ENCODE data around the gene KRT72.

The KRT72 gene

DNA sequence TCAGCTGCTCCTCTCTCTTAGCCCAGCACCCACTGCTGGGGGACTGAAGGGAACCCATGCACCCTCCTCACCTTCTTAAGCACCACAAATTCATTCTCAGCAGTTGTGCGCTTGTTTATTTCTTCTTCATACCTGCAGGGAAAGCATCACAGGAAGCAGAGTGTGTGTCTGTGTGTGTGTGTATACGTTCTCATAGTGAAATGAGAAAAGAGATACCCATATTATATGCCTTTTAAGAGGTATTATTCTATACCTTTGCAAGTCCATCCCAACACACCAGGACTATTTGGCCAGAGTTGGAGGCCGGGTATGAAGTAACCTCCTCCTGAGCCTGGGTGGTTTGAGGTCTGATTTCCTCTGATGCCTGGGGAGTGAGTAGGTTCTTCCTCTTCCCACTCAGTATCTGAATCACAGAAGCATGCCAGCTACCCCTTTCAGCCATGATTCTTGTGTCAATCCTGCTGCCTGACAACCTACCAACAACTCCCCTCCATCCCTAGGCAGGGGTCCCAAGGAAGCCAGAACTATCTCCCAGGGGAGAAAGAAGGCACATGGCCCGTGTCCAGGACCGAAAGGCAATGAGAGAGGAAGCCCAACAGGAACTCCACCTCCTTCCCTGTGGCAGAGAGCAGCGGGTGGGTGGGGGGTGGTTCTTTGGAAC lies 14.1 kb upstream of the KRT72 start:
- TF ChIP-seq POLR2AphosphoS5 (IDR thresholded peaks at IDR 0.05; ENCODE audit: low read depth, low read length): no peak
- TF ChIP-seq SIN3A (IDR thresholded peaks at IDR 0.05; ENCODE audit: borderline replicate concordance, insufficient read depth, low read length): no peak
- TF ChIP-seq, protein P1, sequence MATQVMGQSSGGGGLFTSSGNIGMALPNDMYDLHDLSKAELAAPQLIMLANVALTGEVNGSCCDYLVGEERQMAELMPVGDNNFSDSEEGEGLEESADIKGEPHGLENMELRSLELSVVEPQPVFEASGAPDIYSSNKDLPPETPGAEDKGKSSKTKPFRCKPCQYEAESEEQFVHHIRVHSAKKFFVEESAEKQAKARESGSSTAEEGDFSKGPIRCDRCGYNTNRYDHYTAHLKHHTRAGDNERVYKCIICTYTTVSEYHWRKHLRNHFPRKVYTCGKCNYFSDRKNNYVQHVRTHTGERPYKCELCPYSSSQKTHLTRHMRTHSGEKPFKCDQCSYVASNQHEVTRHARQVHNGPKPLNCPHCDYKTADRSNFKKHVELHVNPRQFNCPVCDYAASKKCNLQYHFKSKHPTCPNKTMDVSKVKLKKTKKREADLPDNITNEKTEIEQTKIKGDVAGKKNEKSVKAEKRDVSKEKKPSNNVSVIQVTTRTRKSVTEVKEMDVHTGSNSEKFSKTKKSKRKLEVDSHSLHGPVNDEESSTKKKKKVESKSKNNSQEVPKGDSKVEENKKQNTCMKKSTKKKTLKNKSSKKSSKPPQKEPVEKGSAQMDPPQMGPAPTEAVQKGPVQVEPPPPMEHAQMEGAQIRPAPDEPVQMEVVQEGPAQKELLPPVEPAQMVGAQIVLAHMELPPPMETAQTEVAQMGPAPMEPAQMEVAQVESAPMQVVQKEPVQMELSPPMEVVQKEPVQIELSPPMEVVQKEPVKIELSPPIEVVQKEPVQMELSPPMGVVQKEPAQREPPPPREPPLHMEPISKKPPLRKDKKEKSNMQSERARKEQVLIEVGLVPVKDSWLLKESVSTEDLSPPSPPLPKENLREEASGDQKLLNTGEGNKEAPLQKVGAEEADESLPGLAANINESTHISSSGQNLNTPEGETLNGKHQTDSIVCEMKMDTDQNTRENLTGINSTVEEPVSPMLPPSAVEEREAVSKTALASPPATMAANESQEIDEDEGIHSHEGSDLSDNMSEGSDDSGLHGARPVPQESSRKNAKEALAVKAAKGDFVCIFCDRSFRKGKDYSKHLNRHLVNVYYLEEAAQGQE (IDR thresholded peaks at IDR 0.05; ENCODE audit: insufficient read depth in 1 of 2, low read depth in 2 of 2, low read length in 2 of 2): no peak
- no peak for TF ChIP-seq FOXP2 (optimal IDR thresholded peaks at IDR 0.05; ENCODE audit: borderline replicate concordance, extremely low read depth, extremely low read length, insufficient read depth)
- no peak for TF ChIP-seq TAF1 (IDR thresholded peaks at IDR 0.05; ENCODE audit: borderline replicate concordance, insufficient read depth, low read length)

DNA sequence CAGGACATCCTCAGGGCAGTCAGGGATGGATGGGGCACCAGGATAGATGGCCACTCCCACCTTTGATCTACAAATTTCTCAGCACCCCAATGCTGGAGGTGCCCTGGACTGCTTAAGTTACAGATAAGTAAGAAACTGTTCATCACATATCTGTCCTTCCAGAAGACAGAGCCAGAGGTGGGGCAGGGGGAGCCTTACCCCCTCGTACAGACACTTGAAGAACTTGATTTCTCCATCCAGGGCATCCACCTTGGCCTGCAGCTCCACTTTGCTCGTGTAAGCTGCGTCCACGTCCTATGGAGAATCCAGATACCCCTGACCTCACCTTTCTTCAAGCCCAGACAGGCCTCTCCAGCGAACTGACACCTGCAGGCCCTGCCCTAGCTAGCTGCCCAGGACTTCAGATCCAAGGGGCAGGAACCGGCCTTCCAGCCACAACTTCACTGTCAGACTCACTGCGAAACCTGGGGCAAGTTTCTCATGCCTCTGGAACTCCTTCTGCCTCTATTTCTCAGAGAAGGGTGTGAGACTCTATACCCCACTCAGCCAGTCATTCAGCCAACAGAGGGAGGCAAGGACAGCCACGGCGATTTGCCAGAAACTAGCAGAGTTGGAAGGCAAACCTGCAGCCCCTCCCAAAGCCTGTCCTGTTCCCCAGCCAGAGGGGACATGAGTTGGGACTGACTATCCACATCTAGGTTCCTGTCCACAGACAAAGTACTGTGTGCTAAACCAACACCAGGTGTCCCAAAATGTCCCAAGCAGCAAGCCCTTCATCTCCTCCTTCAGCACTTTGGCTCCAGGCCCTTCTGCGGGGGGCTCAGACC lies 13.3 kb upstream of the KRT72 start:
- TF ChIP-seq FOXP2 (optimal IDR thresholded peaks at IDR 0.05; ENCODE audit: borderline replicate concordance, extremely low read depth, extremely low read length, insufficient read depth) (no peak), POLR2AphosphoS5 (IDR thresholded peaks at IDR 0.05; ENCODE audit: low read depth, low read length) (no peak), TAF1 (IDR thresholded peaks at IDR 0.05; ENCODE audit: borderline replicate concordance, insufficient read depth, low read length) (no peak), SIN3A (IDR thresholded peaks at IDR 0.05; ENCODE audit: borderline replicate concordance, insufficient read depth, low read length) (no peak)
- TF ChIP-seq, protein P1 (IDR thresholded peaks at IDR 0.05; ENCODE audit: insufficient read depth in 1 of 2, low read depth in 2 of 2, low read length in 2 of 2): no peak

DNA sequence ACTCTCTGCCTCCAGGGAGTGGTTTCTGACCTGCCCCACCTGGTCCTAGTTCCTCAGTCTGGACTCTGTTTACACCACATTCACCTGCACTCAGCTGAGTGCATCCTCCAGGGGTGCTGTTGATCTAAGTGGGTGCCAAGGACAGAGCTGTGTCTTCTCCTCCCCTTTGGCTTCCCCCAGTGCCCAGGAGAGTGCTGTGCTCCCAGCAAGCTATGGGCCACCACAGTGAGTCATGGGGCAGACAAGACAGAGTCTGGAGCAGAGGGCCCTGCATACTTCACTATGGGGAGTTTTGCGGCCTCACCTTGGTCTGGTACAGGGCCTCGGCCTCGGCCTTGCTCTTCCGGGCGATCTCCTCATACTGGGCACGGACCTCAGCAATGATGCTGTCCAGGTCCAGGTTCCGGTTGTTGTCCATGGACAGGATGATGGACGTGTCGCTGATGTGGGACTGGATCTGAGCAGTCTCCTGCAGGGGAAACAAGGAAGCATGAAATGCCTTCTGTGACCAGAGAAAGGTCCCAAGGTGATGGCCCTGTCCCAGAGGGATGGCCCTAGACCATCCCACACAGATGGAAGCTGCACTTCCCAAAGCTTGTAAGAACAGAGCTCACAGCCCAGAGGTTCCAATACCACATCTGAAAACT lies 12.2 kb upstream of the KRT72 start:
- no peak for TF ChIP-seq SIN3A (IDR thresholded peaks at IDR 0.05; ENCODE audit: borderline replicate concordance, insufficient read depth, low read length)
- TF ChIP-seq POLR2AphosphoS5 (IDR thresholded peaks at IDR 0.05; ENCODE audit: low read depth, low read length): no peak
- TF ChIP-seq, protein P1 (IDR thresholded peaks at IDR 0.05; ENCODE audit: insufficient read depth in 1 of 2, low read depth in 2 of 2, low read length in 2 of 2): no peak
- TF ChIP-seq FOXP2 (optimal IDR thresholded peaks at IDR 0.05; ENCODE audit: borderline replicate concordance, extremely low read depth, extremely low read length, insufficient read depth): no peak
- no peak for TF ChIP-seq TAF1 (IDR thresholded peaks at IDR 0.05; ENCODE audit: borderline replicate concordance, insufficient read depth, low read length)

DNA sequence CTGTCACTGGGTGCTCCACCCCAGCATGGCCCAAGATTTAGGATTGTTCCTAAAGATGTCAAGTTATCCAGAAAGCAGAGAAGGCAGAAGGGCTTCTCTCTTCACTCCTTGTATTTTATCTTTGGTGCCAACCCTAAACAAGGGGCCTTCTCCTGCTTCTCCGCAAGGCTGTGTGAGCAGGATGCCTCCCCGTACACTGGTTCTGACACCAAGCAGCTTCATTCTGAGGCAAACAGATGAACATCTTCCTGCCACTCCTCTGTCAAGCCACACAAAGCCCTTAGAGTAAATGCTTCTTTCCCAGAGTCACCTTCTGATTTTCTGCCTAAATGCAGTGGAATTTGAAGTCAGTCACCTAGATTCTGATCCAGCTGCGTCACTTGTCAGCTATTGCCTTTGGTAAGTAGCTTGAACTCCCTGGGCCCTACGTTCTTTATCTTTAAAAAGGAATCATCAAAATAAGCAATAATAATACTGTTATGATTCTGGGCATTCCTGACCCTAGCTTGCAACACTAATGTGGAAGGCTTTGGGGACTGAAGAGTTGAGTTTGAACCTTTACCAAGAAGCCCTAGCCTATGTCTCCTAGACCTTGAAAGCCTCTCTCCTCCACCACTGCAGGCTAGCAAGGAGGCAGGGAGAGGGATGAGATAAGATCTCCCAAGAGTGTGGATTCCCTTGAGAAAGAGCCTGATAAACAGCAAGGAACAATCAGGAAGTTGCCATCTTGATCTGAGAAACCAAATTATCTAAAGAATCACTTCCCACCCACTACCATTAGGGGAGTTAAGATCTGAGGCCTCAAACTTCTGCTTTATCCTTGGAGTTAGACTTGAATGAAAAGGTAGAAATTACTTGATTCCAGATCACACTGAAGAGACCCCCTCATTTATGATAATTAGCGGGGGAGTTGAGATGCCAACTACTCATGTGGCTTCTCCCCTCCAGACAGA lies 11.4 kb upstream of the KRT72 start:
- TF ChIP-seq TAF1 (IDR thresholded peaks at IDR 0.05; ENCODE audit: borderline replicate concordance, insufficient read depth, low read length) (no peak), FOXP2 (optimal IDR thresholded peaks at IDR 0.05; ENCODE audit: borderline replicate concordance, extremely low read depth, extremely low read length, insufficient read depth) (no peak), POLR2AphosphoS5 (IDR thresholded peaks at IDR 0.05; ENCODE audit: low read depth, low read length) (no peak), SIN3A (IDR thresholded peaks at IDR 0.05; ENCODE audit: borderline replicate concordance, insufficient read depth, low read length) (no peak)
- TF ChIP-seq, protein P1 (IDR thresholded peaks at IDR 0.05; ENCODE audit: insufficient read depth in 1 of 2, low read depth in 2 of 2, low read length in 2 of 2): no peak
